Measurements from ENCODE around the gene NBEA. TPM values are rescaled to one million over a fixed set of nuclear protein-coding genes. Genes with fewer than 3 reads are reported as not detected.
"Not testable (repeated sequence)": the region's sequence is repeated elsewhere in the genome, so short reads cannot be mapped to it uniquely, and the experiment has no call there.

The NBEA gene, protein sequence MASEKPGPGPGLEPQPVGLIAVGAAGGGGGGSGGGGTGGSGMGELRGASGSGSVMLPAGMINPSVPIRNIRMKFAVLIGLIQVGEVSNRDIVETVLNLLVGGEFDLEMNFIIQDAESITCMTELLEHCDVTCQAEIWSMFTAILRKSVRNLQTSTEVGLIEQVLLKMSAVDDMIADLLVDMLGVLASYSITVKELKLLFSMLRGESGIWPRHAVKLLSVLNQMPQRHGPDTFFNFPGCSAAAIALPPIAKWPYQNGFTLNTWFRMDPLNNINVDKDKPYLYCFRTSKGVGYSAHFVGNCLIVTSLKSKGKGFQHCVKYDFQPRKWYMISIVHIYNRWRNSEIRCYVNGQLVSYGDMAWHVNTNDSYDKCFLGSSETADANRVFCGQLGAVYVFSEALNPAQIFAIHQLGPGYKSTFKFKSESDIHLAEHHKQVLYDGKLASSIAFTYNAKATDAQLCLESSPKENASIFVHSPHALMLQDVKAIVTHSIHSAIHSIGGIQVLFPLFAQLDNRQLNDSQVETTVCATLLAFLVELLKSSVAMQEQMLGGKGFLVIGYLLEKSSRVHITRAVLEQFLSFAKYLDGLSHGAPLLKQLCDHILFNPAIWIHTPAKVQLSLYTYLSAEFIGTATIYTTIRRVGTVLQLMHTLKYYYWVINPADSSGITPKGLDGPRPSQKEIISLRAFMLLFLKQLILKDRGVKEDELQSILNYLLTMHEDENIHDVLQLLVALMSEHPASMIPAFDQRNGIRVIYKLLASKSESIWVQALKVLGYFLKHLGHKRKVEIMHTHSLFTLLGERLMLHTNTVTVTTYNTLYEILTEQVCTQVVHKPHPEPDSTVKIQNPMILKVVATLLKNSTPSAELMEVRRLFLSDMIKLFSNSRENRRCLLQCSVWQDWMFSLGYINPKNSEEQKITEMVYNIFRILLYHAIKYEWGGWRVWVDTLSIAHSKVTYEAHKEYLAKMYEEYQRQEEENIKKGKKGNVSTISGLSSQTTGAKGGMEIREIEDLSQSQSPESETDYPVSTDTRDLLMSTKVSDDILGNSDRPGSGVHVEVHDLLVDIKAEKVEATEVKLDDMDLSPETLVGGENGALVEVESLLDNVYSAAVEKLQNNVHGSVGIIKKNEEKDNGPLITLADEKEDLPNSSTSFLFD (N-terminal part only)
- total RNA-seq = under 1 TPM; 0.29 to 0.45 TPM

DNA sequence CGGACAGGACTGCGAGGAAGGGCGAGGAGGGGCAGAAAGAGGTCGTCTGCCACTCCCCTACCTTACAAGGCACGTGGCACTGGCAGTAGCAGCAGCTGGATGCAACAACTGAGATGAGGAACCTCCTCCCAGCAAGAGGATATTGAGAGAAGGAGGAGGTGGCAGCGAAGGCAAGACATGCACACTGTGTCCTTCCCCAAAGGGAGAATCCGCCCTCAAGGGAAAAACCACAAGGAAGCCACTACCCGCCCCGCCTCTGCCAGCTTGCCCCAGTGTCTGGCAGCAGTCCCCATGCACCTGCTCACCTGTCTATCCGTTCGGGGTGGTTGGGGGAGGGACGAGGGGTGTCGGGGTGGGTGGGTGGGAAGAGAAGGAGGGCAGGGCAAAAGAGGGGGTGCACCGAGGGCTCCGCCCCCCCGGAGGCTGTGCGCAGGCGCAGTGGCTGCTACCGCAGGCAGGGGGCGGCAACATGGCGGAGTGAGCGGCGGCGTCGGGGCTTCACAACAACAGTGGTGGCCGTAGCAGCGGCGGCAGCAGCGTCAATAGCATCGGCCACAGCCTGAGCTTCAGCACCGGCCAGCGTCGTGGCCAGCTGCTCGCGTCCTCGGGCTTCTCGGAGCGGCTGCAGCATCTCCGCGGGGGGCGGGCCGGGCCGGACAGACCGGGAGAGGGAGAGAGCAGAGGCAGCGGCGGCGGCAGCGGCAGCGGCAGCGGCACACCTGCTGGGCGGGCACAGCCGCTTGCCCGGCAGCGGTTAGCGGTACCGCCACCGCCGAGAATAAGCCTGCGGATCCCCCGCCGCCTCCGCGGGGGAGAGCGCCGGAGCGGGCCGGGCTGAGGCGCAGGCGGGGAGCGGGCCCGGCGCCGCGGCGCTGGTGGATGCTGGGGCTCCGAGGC, at the start of gene NBEA:
NBEA (plus strand) TSS at position 436 of the 897 bp plus-strand sequence. CDS start 551 bp downstream, outside the sequence.
- Mint-ChIP-seq H3K9me3 (no peaks in the 10 kb centered on the region), H3K36me3 (ENCODE audit: low read depth) (no peaks in the 10 kb centered on the region), H3K4me3 (peak within 1 kb of the TSS; percentile 81), H3K27me3 (peaks cover 49% of the 10 kb centered on the region), H3K4me1 (peaks cover 23% of the 10 kb centered on the region), H3K27ac (peak within 1 kb of the TSS; percentile 73)
- CTCF ChIA-PET = no interaction called here
- POLR2A ChIA-PET = no interaction called here
- peak; percentile 73 for DNase-seq

DNA sequence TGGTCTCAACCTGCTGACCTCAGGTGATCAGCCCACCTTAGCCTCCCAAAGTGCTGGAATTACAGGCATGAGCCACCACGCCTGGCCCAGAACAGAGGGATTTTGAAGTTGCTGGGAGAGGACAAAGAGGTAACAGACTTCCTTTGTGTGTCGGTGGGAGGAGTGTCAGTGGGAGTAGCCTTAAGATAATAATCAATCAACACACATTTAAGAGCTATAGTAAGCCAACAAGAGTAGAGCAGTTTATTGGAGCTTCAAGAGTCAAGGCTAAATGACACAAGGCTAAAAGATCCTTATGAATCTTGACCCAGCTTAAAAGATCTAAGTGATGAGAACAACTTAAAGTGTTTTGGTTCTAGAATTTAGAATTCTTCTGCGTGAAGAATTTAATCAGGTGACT, 47.3 kb upstream of the NBEA start:
- ChIA-PET CTCF (no interaction called here), POLR2A (no interaction called here)
- no peaks in the 10 kb centered on the region for H3K9me3 Mint-ChIP-seq
- H3K4me3 Mint-ChIP-seq = no peak overlapping the region
- no peaks in the 10 kb centered on the region for H3K27me3 Mint-ChIP-seq
- no peak overlapping the region for H3K27ac Mint-ChIP-seq
- H3K36me3 Mint-ChIP-seq (ENCODE audit: low read depth) = no peaks in the 10 kb centered on the region
- no peak for DNase-seq
- H3K4me1 Mint-ChIP-seq = no peaks in the 10 kb centered on the region

DNA sequence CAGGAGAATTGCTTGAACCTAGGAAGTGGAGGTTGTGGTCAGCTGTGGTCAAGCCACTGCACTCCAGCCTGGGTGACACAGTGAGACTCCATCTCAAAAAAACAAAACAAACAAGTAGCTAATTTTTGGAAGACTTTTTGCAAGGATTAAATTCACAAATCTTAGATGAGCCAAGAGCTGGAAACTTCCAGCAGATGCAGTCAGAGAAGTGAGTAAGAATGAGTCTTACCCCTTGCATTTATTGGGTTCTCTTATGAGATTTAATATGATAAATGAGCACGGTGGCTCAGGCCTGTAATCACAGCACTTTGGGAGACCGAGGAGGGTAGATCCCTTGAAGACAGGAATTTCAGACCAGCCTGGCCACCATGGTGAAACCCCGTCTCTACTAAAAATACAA, 44.9 kb upstream of the NBEA start:
- no peaks in the 10 kb centered on the region for H3K36me3 Mint-ChIP-seq (ENCODE audit: low read depth)
- CTCF ChIA-PET = no interaction called here
- no peak for DNase-seq
- no peak overlapping the region for H3K27ac Mint-ChIP-seq
- POLR2A ChIA-PET = no interaction called here
- no peak overlapping the region for H3K4me3 Mint-ChIP-seq
- H3K27me3 Mint-ChIP-seq = peaks cover 2% of the 10 kb centered on the region
- no peaks in the 10 kb centered on the region for H3K4me1 Mint-ChIP-seq
- H3K9me3 Mint-ChIP-seq = no peaks in the 10 kb centered on the region

DNA sequence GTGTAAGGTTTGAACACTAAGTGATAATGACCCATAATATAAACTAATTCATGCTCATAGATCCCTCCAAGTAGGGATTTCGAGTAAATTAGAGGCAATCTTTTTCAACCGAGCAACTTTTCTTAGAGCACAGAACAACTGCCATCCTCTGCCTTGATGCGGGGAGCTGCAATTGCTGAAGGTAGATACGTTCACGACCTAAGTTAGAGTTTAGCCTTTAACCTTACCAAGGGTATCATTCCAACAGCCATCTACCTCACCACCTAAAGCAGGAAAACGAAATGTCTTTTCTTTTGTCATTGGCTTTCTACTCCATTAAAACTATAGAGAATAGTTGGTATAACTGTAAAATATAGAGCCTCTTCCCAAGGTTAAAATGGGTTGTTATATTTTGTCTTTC, 42.2 kb upstream of the NBEA start:
- Mint-ChIP-seq H3K36me3 (ENCODE audit: low read depth) (no peaks in the 10 kb centered on the region), H3K27ac (no peak overlapping the region), H3K27me3 (peaks cover 2% of the 10 kb centered on the region), H3K4me3 (no peak overlapping the region), H3K9me3 (no peaks in the 10 kb centered on the region), H3K4me1 (no peaks in the 10 kb centered on the region)
- CTCF ChIA-PET = no interaction called here
- POLR2A ChIA-PET = no interaction called here
- DNase-seq = no peak

DNA sequence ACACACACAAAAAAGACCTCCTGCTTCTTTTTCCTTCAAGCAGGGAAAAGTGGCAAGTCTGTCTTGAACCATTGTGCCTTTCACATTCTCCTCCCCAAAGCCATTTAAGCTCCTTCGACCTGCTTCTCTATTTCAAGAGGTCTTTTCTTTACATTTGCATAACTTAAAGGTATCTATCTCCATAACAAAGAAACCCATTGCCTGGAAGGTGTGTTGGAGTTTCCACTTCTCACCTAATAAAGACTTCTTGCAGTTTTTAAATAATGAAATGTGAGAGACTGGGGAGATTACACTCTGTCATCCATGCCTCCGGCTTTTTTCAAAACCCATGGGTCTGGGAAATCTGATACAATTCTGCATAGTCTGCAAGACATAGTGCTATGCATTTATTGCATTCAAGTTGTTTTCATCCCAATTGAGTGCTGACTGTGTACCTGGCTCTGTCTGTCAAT, 41.8 kb upstream of the NBEA start:
- H3K4me3 Mint-ChIP-seq = no peak overlapping the region
- CTCF ChIA-PET = no interaction called here
- no peaks in the 10 kb centered on the region for H3K4me1 Mint-ChIP-seq
- no peaks in the 10 kb centered on the region for H3K9me3 Mint-ChIP-seq
- POLR2A ChIA-PET = no interaction called here
- no peak overlapping the region for H3K27ac Mint-ChIP-seq
- no peaks in the 10 kb centered on the region for H3K36me3 Mint-ChIP-seq (ENCODE audit: low read depth)
- no peak for DNase-seq
- peaks cover 2% of the 10 kb centered on the region for H3K27me3 Mint-ChIP-seq

DNA sequence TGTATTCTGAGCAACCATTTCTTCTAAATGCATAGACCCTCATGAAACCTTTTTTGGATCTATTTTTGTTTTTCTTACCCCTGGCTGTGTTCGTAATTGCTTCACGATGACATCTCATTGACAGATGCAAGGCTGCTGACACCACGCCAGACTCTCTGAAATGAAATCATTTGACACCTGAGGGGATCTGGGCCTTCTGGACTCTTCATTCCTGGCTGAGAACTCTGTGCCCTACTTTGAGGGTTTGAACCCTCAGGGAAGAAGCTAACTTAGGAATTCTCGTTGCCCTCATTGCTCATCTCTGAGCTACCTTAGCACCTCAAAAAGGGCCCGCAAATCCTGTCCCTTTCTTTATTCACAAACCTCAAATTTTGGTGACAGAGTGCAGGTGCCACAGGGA, 40.5 kb upstream of the NBEA start:
- peaks cover 2% of the 10 kb centered on the region for H3K27me3 Mint-ChIP-seq
- no peak overlapping the region for H3K4me3 Mint-ChIP-seq
- no peak overlapping the region for H3K27ac Mint-ChIP-seq
- H3K36me3 Mint-ChIP-seq (ENCODE audit: low read depth) = no peaks in the 10 kb centered on the region
- H3K9me3 Mint-ChIP-seq = no peaks in the 10 kb centered on the region
- POLR2A ChIA-PET = no interaction called here
- no peak for DNase-seq
- H3K4me1 Mint-ChIP-seq = no peaks in the 10 kb centered on the region
- CTCF ChIA-PET = no interaction called here

DNA sequence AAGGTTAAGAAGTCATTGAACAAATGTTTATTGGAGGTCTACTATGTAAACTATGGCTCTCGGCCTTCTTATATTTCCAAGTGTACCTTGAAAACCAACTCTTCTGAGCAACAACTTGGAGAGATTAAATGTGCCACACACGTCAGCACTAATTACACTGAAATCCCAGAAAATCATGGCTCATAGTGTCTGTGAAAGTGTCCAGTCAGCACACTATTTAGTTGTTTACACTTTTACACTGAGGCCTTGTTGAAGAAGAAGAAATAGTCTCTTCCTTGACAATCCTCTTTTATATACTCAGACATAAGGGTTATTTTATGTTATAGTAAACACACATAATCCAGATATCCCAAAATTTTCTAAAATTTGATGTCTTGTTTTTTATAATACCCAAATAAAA, 30.9 kb upstream of the NBEA start:
- no peak for DNase-seq
- no peaks in the 10 kb centered on the region for H3K4me1 Mint-ChIP-seq
- H3K9me3 Mint-ChIP-seq = no peaks in the 10 kb centered on the region
- no peak overlapping the region for H3K4me3 Mint-ChIP-seq
- CTCF ChIA-PET = no interaction called here
- H3K36me3 Mint-ChIP-seq (ENCODE audit: low read depth) = no peaks in the 10 kb centered on the region
- H3K27ac Mint-ChIP-seq = no peak overlapping the region
- H3K27me3 Mint-ChIP-seq = peaks cover 9% of the 10 kb centered on the region
- POLR2A ChIA-PET = no interaction called here

DNA sequence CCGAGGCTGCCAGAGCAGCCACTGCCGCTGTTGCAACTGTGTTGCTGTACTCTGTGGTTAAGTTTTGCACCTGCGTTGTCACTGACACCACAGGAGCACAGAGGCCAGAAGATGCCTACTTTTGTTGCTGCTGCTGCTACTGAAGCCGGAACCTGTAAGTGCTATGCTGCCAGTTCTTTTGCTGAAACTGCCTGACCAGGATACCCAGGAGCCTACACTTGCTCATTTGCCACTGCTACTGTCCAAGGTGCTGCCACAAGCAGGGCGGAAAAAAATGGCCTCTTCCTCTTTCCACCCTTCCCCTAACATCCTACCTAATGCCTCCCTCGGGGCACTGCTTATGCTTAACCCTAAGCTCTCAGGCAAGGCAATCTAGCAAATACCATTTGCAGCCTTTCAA, 29.0 kb upstream of the NBEA start:
- no peak for DNase-seq
- Mint-ChIP-seq H3K4me3 (no peak overlapping the region), H3K9me3 (no peaks in the 10 kb centered on the region), H3K4me1 (no peaks in the 10 kb centered on the region), H3K27me3 (peaks cover 9% of the 10 kb centered on the region), H3K36me3 (ENCODE audit: low read depth) (no peaks in the 10 kb centered on the region), H3K27ac (no peak overlapping the region)
- CTCF ChIA-PET = no interaction called here
- POLR2A ChIA-PET = no interaction called here

DNA sequence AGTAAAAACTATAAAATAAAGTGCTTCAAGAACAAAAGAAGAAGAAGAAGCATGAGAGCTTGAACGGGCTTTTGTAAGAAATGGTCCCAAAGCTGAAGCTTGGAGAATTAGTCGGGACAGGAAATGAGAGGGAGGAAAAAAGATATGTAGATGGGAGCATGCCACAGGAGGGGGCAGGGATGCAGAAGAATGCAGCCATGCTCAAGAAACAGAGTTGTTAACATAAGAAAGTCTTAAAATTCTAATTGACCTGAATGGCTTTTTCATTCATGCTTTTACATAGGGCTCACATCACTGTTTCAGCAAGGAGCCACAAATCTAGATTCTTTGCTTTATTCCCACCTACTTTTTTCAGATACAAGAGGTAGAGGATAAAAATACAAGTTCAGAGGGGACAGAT, 27.7 kb upstream of the NBEA start:
- H3K4me1 Mint-ChIP-seq = no peaks in the 10 kb centered on the region
- CTCF ChIA-PET = no interaction called here
- H3K36me3 Mint-ChIP-seq (ENCODE audit: low read depth) = no peaks in the 10 kb centered on the region
- H3K9me3 Mint-ChIP-seq = no peaks in the 10 kb centered on the region
- POLR2A ChIA-PET = no interaction called here
- H3K27me3 Mint-ChIP-seq = peaks cover 6% of the 10 kb centered on the region
- DNase-seq = no peak
- no peak overlapping the region for H3K27ac Mint-ChIP-seq
- no peak overlapping the region for H3K4me3 Mint-ChIP-seq

DNA sequence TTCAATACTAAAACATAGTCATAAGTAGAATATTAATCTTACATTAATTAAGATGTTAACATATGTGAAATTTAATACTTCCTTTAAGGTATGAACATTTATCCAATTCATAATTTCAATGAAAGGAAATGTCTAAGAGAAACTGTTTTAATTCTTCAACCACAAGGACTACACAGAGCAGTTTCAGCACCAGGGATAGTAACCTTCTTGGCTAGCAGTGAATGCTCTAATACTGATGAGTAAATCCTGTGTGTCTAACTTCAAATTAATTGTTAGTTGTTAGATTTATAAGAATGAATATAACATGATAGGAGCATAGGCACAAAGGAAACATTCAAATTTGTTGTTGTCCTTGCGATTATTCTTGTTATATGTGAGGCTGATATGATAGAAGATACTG, 15.6 kb upstream of the NBEA start:
- no peaks in the 10 kb centered on the region for H3K36me3 Mint-ChIP-seq (ENCODE audit: low read depth)
- H3K27ac Mint-ChIP-seq = no peak overlapping the region
- H3K4me3 Mint-ChIP-seq = no peak overlapping the region
- peaks cover 3% of the 10 kb centered on the region for H3K27me3 Mint-ChIP-seq
- H3K9me3 Mint-ChIP-seq = no peaks in the 10 kb centered on the region
- ChIA-PET POLR2A (no interaction called here), CTCF (no interaction called here)
- DNase-seq = no peak
- H3K4me1 Mint-ChIP-seq = no peaks in the 10 kb centered on the region

DNA sequence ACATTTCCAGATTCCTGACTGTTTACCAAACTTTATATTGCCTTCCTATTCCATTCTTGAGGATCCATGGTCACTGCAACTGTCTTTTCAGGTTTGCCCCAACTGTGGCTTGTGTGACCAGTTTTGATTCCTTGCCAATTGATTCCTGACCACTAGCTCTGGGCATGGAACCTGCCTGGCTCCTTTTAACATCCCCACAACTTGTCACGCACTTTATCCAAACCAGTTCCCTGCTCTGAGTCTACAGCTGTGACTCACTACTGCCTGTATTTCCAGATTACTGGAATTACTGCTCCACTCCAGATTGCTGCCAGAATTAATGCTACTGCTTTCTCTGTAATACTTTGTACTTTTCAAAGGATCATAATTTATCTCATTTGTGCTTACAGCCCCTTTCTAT, 13.4 kb upstream of the NBEA start:
- POLR2A ChIA-PET; H3K4me1 Mint-ChIP-seq; H3K27ac Mint-ChIP-seq; H3K36me3 Mint-ChIP-seq (ENCODE audit: low read depth); CTCF ChIA-PET; H3K4me3 Mint-ChIP-seq; DNase-seq; H3K9me3 Mint-ChIP-seq; H3K27me3 Mint-ChIP-seq: not testable (repeated sequence)

DNA sequence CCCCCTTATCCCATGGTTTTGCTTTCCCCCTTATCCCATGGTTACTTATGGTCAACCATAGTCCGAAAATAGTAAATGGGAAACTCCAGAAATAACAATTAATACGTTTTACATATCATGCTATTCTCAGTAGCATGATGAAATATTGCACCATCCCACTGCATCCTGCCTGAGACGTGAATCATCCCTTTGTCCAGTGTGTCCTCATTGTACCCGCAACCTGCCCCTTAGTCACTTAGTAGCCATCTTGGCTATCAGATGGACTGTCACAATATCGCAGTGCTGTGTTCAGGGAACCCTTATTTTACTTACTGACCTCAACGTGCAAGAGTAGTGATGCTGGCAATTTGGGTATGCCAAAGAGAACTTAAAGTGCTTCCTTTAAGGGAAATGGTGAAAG, 10.5 kb upstream of the NBEA start:
- POLR2A ChIA-PET = no interaction called here
- peaks cover 7% of the 10 kb centered on the region for H3K27me3 Mint-ChIP-seq
- no peaks in the 10 kb centered on the region for H3K9me3 Mint-ChIP-seq
- H3K4me1 Mint-ChIP-seq = no peaks in the 10 kb centered on the region
- no peak overlapping the region for H3K27ac Mint-ChIP-seq
- DNase-seq = no peak
- H3K36me3 Mint-ChIP-seq (ENCODE audit: low read depth) = no peaks in the 10 kb centered on the region
- CTCF ChIA-PET = no interaction called here
- no peak overlapping the region for H3K4me3 Mint-ChIP-seq

Data from activated CD4-positive, alpha-beta T cell treated with anti-CD3 and anti-CD28 coated beads, Interleukin-2, amount 10 ng/mL, durations not matched to agents 7 days and 5 days (primary cell).